GM10248 (cell line): Measurements from ENCODE around the gene PTPRG.

Experiments
- CTCF ChIA-PET: fragments of 300-600 bp; sonication (Branson Sonifier 250); formaldehyde crosslinking; extraction: SDS; loops from one replicate; lab custom pipeline; 2021; ENCODE audit warnings: antibody characterized with exemption; lab: Yijun Ruan, JAX
- POLR2A ChIA-PET: fragments of 350-650 bp; sonication (Branson Sonifier 250); formaldehyde crosslinking; extraction: SDS; loops from one replicate; lab custom pipeline; 2020; ENCODE audit warnings: antibody characterized with exemption; lab: Yijun Ruan, JAX
- DNase-seq: peaks from one replicate; pipeline ENCODE4 v3.0.0; 2012; ENCODE audit errors: extremely low spot score
- TF ChIP-seq, protein P1 (sequence below): IDR thresholded peaks from 2 replicates; pipeline ENCODE4 v1.5.1; 2012; ENCODE audit warnings: mild to moderate bottlenecking, low read depth; ENCODE audit errors: extremely low read depth, missing control alignments, control extremely low read depth

The PTPRG gene

DNA sequence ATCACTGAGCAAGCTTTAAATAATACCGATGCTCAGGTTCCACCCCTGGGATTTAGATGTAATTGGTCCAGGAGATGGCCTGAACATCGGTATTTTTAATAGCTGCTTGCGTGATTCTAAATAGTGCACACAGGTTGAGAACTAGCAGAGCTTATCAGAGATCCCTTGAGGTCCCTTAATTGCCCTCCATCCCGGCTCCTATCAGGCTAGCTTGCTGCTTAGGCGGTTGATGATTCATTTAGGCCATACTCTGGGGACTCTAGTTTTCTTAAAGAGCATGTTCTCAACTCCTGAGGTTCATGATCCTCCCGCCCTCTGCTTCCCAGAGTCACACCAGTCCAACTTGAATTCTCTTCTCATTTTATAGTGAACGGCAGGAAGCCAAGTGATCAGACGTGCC lies 531.7 kb downstream of the PTPRG start:
- DNase-seq: no peak
- TF ChIP-seq, protein P1, sequence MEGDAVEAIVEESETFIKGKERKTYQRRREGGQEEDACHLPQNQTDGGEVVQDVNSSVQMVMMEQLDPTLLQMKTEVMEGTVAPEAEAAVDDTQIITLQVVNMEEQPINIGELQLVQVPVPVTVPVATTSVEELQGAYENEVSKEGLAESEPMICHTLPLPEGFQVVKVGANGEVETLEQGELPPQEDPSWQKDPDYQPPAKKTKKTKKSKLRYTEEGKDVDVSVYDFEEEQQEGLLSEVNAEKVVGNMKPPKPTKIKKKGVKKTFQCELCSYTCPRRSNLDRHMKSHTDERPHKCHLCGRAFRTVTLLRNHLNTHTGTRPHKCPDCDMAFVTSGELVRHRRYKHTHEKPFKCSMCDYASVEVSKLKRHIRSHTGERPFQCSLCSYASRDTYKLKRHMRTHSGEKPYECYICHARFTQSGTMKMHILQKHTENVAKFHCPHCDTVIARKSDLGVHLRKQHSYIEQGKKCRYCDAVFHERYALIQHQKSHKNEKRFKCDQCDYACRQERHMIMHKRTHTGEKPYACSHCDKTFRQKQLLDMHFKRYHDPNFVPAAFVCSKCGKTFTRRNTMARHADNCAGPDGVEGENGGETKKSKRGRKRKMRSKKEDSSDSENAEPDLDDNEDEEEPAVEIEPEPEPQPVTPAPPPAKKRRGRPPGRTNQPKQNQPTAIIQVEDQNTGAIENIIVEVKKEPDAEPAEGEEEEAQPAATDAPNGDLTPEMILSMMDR: no peak
- POLR2A ChIA-PET: no interaction called here
- CTCF ChIA-PET: no interaction called here

DNA sequence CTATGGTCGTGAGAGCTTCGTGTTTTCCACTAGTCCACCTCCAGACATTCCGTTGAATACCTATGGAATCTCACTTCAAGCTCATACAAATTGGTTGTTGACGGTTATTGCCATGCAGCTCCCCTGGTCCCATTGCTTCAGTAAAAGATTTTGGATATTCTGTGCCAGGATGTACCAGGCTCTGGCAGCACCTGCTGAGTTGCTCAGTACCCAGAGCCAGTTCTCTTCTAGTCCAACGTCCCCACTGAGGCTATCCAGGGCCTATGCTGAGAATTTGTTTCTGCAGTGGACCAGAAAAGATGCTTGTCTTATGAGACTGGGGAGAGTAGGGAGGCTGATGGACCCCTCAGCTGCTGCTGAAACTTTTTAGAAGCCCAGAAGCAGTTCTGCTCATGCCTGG lies 533.1 kb downstream of the PTPRG start:
- TF ChIP-seq, protein P1: no peak
- DNase-seq: no peak
- CTCF ChIA-PET: interaction anchor here (1.9 kb wide), 1 partner anchor 17 kb away, joined by 7 read pairs; no protein-coding TSS in a partner anchor
- POLR2A ChIA-PET: no interaction called here

- no peak for DNase-seq
These were observed 533.7 kb downstream of the PTPRG start for GRCh38 chr3:62095080-62095479.

GRCh38 chr3:62095756-62096155 lies 534.4 kb downstream of the PTPRG start:
- TF ChIP-seq, protein P1: no peak
- ChIA-PET CTCF (interaction anchor here (1.0 kb wide), 1 partner anchor 11 kb away, joined by 3 read pairs; no protein-coding TSS in a partner anchor), POLR2A (no interaction called here)
- DNase-seq: no peak

More at GRCh38 chr3:62095080-62095479, 533.7 kb downstream of the PTPRG start:
- CTCF ChIA-PET: interaction anchor here (1.0 to 1.9 kb wide), 2 partner anchors 10 to 17 kb away, joined by 3 to 7 read pairs; no protein-coding TSS in a partner anchor
- TF ChIP-seq, protein P1: no peak
- POLR2A ChIA-PET: no interaction called here

DNA sequence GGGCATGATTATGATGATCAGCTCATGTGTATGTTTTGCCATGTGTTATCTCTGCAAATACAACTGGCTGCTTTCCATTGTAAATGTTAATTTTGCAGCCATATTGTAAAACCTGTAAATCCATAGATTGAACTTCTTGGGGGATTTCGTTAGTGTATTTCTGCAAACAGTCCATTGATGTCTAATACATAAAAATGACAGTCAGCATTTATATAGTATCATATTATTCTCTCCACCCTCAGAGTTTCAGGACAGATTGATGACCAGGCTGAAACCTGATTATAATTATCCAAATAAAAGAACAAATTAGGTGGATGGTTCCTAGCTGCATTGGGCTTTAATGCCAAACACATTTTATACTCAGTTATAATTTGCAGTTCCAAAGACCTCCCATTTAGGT lies 535.1 kb downstream of the PTPRG start:
- POLR2A ChIA-PET: no interaction called here
- TF ChIP-seq, protein P1: no peak
- CTCF ChIA-PET: no interaction called here
- DNase-seq: no peak

DNA sequence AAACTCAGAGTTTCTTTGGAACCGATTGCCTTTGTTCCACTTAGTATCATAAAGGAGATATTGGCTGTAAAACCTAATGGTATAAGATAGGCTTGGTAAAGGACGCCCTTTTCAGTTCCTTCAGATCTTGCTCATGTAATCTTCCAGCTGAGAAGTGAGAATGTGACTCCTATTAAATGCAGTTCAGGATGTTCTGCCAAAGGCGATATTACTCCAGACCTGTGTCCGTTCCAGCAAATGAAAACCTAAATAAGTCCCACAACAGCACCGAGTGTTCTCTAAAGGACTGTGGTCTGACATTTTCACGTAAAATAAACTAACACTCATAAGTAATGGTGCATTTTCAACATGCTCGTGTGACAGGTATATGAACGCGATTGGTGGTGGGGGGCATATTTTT lies 535.8 kb downstream of the PTPRG start:
- CTCF ChIA-PET: no interaction called here
- no peak for DNase-seq
- POLR2A ChIA-PET: no interaction called here

More for the DNA sequence above, 535.8 kb downstream of the PTPRG start:
- TF ChIP-seq, protein P1: no peak
